ENCODE measurements around the gene CHMP3. TPM values are rescaled to one million over a fixed set of nuclear protein-coding genes. Genes with fewer than 3 reads are reported as not detected.
"Not testable (repeated sequence)": the region's sequence is repeated elsewhere in the genome, so short reads cannot be mapped to it uniquely, and the experiment has no call there.

The CHMP3 gene
- total and polyA plus RNA-seq, 2 donors (not counting 1 experiment from before 2014, with no cell fraction given), result 17.5 to 72.5 TPM

- POLR2A ChIA-PET, result no interaction called here
- WGBS (ENCODE audit: insufficient coverage), result no CpG with 5 or more reads among the region's 2 CpGs
Measured at GRCh38 chr2:86593266-86593665, 30.0 kb upstream of the CHMP3 start.

GRCh38 chr2:86592547-86593230, 29.4 kb upstream of the CHMP3 start:
- POLR2A ChIA-PET, result no interaction called here
- no peak overlapping the region for H3K27ac ChIP-seq (ENCODE audit: low read length in 2 of 2)
- intact Hi-C loops (cut with micrococcal nuclease), result no loop called here
- H3K79me2 ChIP-seq (ENCODE audit: control insufficient read depth, insufficient read depth, low read length), result no peaks in the 10 kb centered on the region
- Mint-ChIP-seq H3K27me3 (peaks cover 11% of the 10 kb centered on the region), H3K9me3 (ENCODE audit: insufficient read depth) (peaks cover 7% of the 10 kb centered on the region), H3K27ac (no peak overlapping the region), H3K4me1 (no peaks in the 10 kb centered on the region), H3K4me3 (no peak overlapping the region)
- no peaks in the 10 kb centered on the region for H3K4me1 ChIP-seq (ENCODE audit: control insufficient read depth in 2 of 2, insufficient read depth in 2 of 2, low read length in 2 of 2)
- H4K20me1 ChIP-seq (ENCODE audit: control insufficient read depth, insufficient read depth, low read length, poor library complexity, severe bottlenecking), result no peaks in the 10 kb centered on the region
- H3K36me3 ChIP-seq (replicated peaks in 1 of 2; ENCODE audit: control extremely low read depth in 1 of 2, control insufficient read depth in 1 of 2, extremely low read depth in 1 of 2, insufficient read depth in 2 of 2, low read length in 1 of 2), result no peaks in the 10 kb centered on the region
- CTCF ChIA-PET, result no interaction called here
- no peaks in the 10 kb centered on the region for H3K27me3 ChIP-seq (replicated peaks in 1 of 4; ENCODE audit: control extremely low read depth in 1 of 4, control insufficient read depth in 3 of 4, insufficient read depth in 4 of 4, low read length in 3 of 4)
- ATAC-seq (ENCODE audit: low read depth) (no peak), DNase-seq (no peak)
- no peak overlapping the region for H3K4me2 ChIP-seq (replicated peaks; ENCODE audit: low read depth, low read length, poor library complexity, severe bottlenecking)
- WGBS (ENCODE audit: insufficient coverage), result 86% methylated on average over 1 of the region's 3 CpGs
- TF ChIP-seq, protein P1, sequence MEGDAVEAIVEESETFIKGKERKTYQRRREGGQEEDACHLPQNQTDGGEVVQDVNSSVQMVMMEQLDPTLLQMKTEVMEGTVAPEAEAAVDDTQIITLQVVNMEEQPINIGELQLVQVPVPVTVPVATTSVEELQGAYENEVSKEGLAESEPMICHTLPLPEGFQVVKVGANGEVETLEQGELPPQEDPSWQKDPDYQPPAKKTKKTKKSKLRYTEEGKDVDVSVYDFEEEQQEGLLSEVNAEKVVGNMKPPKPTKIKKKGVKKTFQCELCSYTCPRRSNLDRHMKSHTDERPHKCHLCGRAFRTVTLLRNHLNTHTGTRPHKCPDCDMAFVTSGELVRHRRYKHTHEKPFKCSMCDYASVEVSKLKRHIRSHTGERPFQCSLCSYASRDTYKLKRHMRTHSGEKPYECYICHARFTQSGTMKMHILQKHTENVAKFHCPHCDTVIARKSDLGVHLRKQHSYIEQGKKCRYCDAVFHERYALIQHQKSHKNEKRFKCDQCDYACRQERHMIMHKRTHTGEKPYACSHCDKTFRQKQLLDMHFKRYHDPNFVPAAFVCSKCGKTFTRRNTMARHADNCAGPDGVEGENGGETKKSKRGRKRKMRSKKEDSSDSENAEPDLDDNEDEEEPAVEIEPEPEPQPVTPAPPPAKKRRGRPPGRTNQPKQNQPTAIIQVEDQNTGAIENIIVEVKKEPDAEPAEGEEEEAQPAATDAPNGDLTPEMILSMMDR (IDR thresholded peaks at IDR 0.05), result no peak
- TF ChIP-seq EZH2 (IDR thresholded peaks at IDR 0.05; ENCODE audit: borderline replicate concordance, insufficient read depth, low read depth, low read length, poor library complexity, severe bottlenecking), result no peak
- H2AFZ ChIP-seq (ENCODE audit: insufficient read depth, low read depth, low read length, poor library complexity, severe bottlenecking), result no peak overlapping the region
- no peak overlapping the region for H3K4me3 ChIP-seq (ENCODE audit: control extremely low read depth in 1 of 5, extremely low read depth in 1 of 5, insufficient read depth in 1 of 5, low read depth in 2 of 5, low read length in 4 of 5)
- H3K9ac ChIP-seq (ENCODE audit: low read length), result no peak overlapping the region
- H3K9me3 ChIP-seq (ENCODE audit: control extremely low read depth in 1 of 3, control insufficient read depth in 2 of 3, insufficient read depth in 1 of 3, low read length in 2 of 3), result peaks cover 0 to 1% (median 0%) of the 10 kb centered on the region in 3 donors

More at GRCh38 chr2:86593266-86593665, 30.0 kb upstream of the CHMP3 start:
- H3K4me1 ChIP-seq (ENCODE audit: control insufficient read depth in 2 of 2, insufficient read depth in 2 of 2, low read length in 2 of 2), result no peaks in the 10 kb centered on the region
- no peaks in the 10 kb centered on the region for H3K36me3 ChIP-seq (replicated peaks in 1 of 2; ENCODE audit: control extremely low read depth in 1 of 2, control insufficient read depth in 1 of 2, extremely low read depth in 1 of 2, insufficient read depth in 2 of 2, low read length in 1 of 2)
- Mint-ChIP-seq H3K9me3 (ENCODE audit: insufficient read depth) (peaks cover 7% of the 10 kb centered on the region), H3K4me3 (no peak overlapping the region), H3K27ac (no peak overlapping the region), H3K4me1 (no peaks in the 10 kb centered on the region), H3K27me3 (peaks cover 11% of the 10 kb centered on the region)
- no peak overlapping the region for H3K4me2 ChIP-seq (replicated peaks; ENCODE audit: low read depth, low read length, poor library complexity, severe bottlenecking)
- ATAC-seq (ENCODE audit: low read depth) (no peak), DNase-seq (no peak)
- H3K9me3 ChIP-seq (ENCODE audit: control extremely low read depth in 1 of 3, control insufficient read depth in 2 of 3, insufficient read depth in 1 of 3, low read length in 2 of 3), result peaks cover 0 to 1% (median 0%) of the 10 kb centered on the region in 3 donors
- no peak overlapping the region for H3K4me3 ChIP-seq (ENCODE audit: control extremely low read depth in 1 of 5, extremely low read depth in 1 of 5, insufficient read depth in 1 of 5, low read depth in 2 of 5, low read length in 4 of 5)
- intact Hi-C loops (cut with micrococcal nuclease), result no loop called here
- H4K20me1 ChIP-seq (ENCODE audit: control insufficient read depth, insufficient read depth, low read length, poor library complexity, severe bottlenecking), result no peaks in the 10 kb centered on the region
- CTCF ChIA-PET, result no interaction called here
- no peak for TF ChIP-seq EZH2 (IDR thresholded peaks at IDR 0.05; ENCODE audit: borderline replicate concordance, insufficient read depth, low read depth, low read length, poor library complexity, severe bottlenecking)
- TF ChIP-seq, protein P1 (IDR thresholded peaks at IDR 0.05), result no peak
- no peaks in the 10 kb centered on the region for H3K27me3 ChIP-seq (replicated peaks in 1 of 4; ENCODE audit: control extremely low read depth in 1 of 4, control insufficient read depth in 3 of 4, insufficient read depth in 4 of 4, low read length in 3 of 4)
- H2AFZ ChIP-seq (ENCODE audit: insufficient read depth, low read depth, low read length, poor library complexity, severe bottlenecking), result no peak overlapping the region
- H3K79me2 ChIP-seq (ENCODE audit: control insufficient read depth, insufficient read depth, low read length), result no peaks in the 10 kb centered on the region
- H3K27ac ChIP-seq (ENCODE audit: low read length in 2 of 2), result no peak overlapping the region
- H3K9ac ChIP-seq (ENCODE audit: low read length), result no peak overlapping the region

GRCh38 chr2:86589701-86590100, 26.5 kb upstream of the CHMP3 start:
- H3K27ac Mint-ChIP-seq; ATAC-seq (ENCODE audit: low read depth); H3K4me1 ChIP-seq (ENCODE audit: control insufficient read depth in 2 of 2, insufficient read depth in 2 of 2, low read length in 2 of 2); H3K36me3 ChIP-seq (replicated peaks in 1 of 2; ENCODE audit: control extremely low read depth in 1 of 2, control insufficient read depth in 1 of 2, extremely low read depth in 1 of 2, insufficient read depth in 2 of 2, low read length in 1 of 2); H3K4me3 ChIP-seq (ENCODE audit: control extremely low read depth in 1 of 5, extremely low read depth in 1 of 5, insufficient read depth in 1 of 5, low read depth in 2 of 5, low read length in 4 of 5); CTCF ChIA-PET; H3K9me3 Mint-ChIP-seq (ENCODE audit: insufficient read depth); H3K79me2 ChIP-seq (ENCODE audit: control insufficient read depth, insufficient read depth, low read length); H2AFZ ChIP-seq (ENCODE audit: insufficient read depth, low read depth, low read length, poor library complexity, severe bottlenecking); DNase-seq; intact Hi-C loops (cut with micrococcal nuclease); H3K27me3 ChIP-seq (replicated peaks in 1 of 4; ENCODE audit: control extremely low read depth in 1 of 4, control insufficient read depth in 3 of 4, insufficient read depth in 4 of 4, low read length in 3 of 4); H3K4me1 Mint-ChIP-seq; H3K9ac ChIP-seq (ENCODE audit: low read length); H3K27ac ChIP-seq (ENCODE audit: low read length in 2 of 2); H3K4me3 Mint-ChIP-seq; H3K9me3 ChIP-seq (ENCODE audit: control extremely low read depth in 1 of 3, control insufficient read depth in 2 of 3, insufficient read depth in 1 of 3, low read length in 2 of 3); H4K20me1 ChIP-seq (ENCODE audit: control insufficient read depth, insufficient read depth, low read length, poor library complexity, severe bottlenecking); H3K4me2 ChIP-seq (replicated peaks; ENCODE audit: low read depth, low read length, poor library complexity, severe bottlenecking): not testable (repeated sequence)
- 100% methylated on average over 3 of the region's 5 CpGs for WGBS (ENCODE audit: insufficient coverage)
- H3K27me3 Mint-ChIP-seq, result peaks cover 14% of the 10 kb centered on the region
- POLR2A ChIA-PET, result interaction anchor here (0.6 kb wide), 1 partner anchor 19 kb away, joined by 7 read pairs; no protein-coding TSS in a partner anchor

Data from B cell (primary cell).